ENCODE data around the gene SCAI.

- TF ChIP-seq EZH2 (IDR thresholded peaks at IDR 0.05; ENCODE audit: low read depth, unreplicated experiment), result no peak
- no peak for TF ChIP-seq CTCF (conservative IDR thresholded peaks at IDR 0.05; ENCODE audit: low read depth in 2 of 2)
- TF ChIP-seq REST (IDR thresholded peaks at IDR 0.05; ENCODE audit: unreplicated experiment), result no peak
- no peak for TF ChIP-seq EZH2phosphoT487 (IDR thresholded peaks at IDR 0.05; ENCODE audit: unreplicated experiment)
- no peak for TF ChIP-seq CREB1 (CRISPR knock-in tag; IDR thresholded peaks at IDR 0.05; ENCODE audit: low read depth)
- no peak for TF ChIP-seq POLR2AphosphoS5 (IDR thresholded peaks at IDR 0.05; ENCODE audit: low read depth)
- no peak for TF ChIP-seq ETS1 (IDR thresholded peaks at IDR 0.05)
These were observed 81.9 kb downstream of the SCAI start for GRCh38 chr9:125061391-125061790.
